T-helper 2 cell treated with Interferon-gamma antibody and Interleukin-4, amounts not matched to agents 100 ng/mL and 5 ng/mL, for 36 hours (primary cell): ENCODE data around the gene BRME1. TPM values are rescaled to one million over a fixed set of nuclear protein-coding genes. Genes with fewer than 3 reads are reported as not detected.

Experiments
- intact Hi-C: fragments of 100-400 bp; cut with micrococcal nuclease; formaldehyde crosslinking; loops from one replicate; pipeline ENCODE4 v1.15.1; 2023
- total RNA-seq: library from RNA; stranded (reverse); gene quantifications from 2 replicates; pipeline ENCODE4 v1.2.3, GENCODE V29; 2022

Gene BRME1
- total RNA-seq, result 10.5 and 11.3 TPM in 2 replicates

- intact Hi-C loops, result loop anchor here (5.0 kb wide), 1 partner anchor 81 kb away; no protein-coding TSS in a partner anchor
Measured at GRCh38 chr19:13905634-13906520, at the start of gene BRME1, which contains the start of gene CC2D1A. BRME1 (minus strand) TSS chr19:13906117; CDS start chr19:13904892, 1,225 bp downstream. CC2D1A (plus strand) TSS chr19:13906201; CDS start chr19:13906442, 241 bp downstream.

- intact Hi-C loops, result no loop called here
Measured at GRCh38 chr19:13954185-13954584, 48.3 kb upstream of the BRME1 start.

GRCh38 chr19:13952931-13953531 lies 47.1 kb upstream of the BRME1 start:
- intact Hi-C loops, result loop anchor here (1.0 to 2.0 kb wide), 5 partner anchors 33 to 128 kb away; partner anchors contain the start of gene RFX1

- intact Hi-C loops, result loop anchor here (1.0 to 2.0 kb wide), 5 partner anchors 34 to 129 kb away; partner anchors contain the start of gene RFX1
Measured at GRCh38 chr19:13952154-13952930, 46.4 kb upstream of the BRME1 start, which contains the start of gene DCAF15. DCAF15 (plus strand) TSS chr19:13952509; CDS start chr19:13952513, 4 bp downstream.

- intact Hi-C loops, result loop anchor here (1.0 to 2.0 kb wide), 5 partner anchors 35 to 130 kb away; partner anchors contain the start of gene RFX1
Measured at GRCh38 chr19:13951799-13952153, 45.9 kb upstream of the BRME1 start.

- intact Hi-C loops, result no loop called here
Measured at GRCh38 chr19:13951043-13951442, 45.1 kb upstream of the BRME1 start.

- intact Hi-C loops, result no loop called here
Measured at GRCh38 chr19:13946414-13946813, 40.5 kb upstream of the BRME1 start.

GRCh38 chr19:13942023-13942684 lies 36.2 kb upstream of the BRME1 start:
- intact Hi-C loops, result no loop called here

GRCh38 chr19:13938301-13939064 lies 32.6 kb upstream of the BRME1 start, which contains the start of gene PODNL1:
PODNL1 (minus strand) TSS chr19:13938417; CDS start chr19:13938181, 236 bp downstream.
- intact Hi-C loops, result no loop called here

GRCh38 chr19:13937479-13938300 lies 31.8 kb upstream of the BRME1 start:
- intact Hi-C loops, result no loop called here

- intact Hi-C loops, result no loop called here
Measured at GRCh38 chr19:13935765-13936510, 30.0 kb upstream of the BRME1 start.

- intact Hi-C loops, result no loop called here
Measured at GRCh38 chr19:13934785-13935109, 28.8 kb upstream of the BRME1 start.

GRCh38 chr19:13932911-13933393 lies 27.0 kb upstream of the BRME1 start:
- intact Hi-C loops, result no loop called here

GRCh38 chr19:13932149-13932637 lies 26.3 kb upstream of the BRME1 start:
- intact Hi-C loops, result no loop called here

GRCh38 chr19:13931391-13932148 lies 25.7 kb upstream of the BRME1 start:
- intact Hi-C loops, result no loop called here

- intact Hi-C loops, result no loop called here
Measured at GRCh38 chr19:13930402-13930801, 24.5 kb upstream of the BRME1 start.

- intact Hi-C loops, result no loop called here
Measured at GRCh38 chr19:13929956-13930355, 24.0 kb upstream of the BRME1 start.
